Nephron (organoid): ENCODE measurements around the gene HIC1.
A peak's percentile ranks its signal among the peaks of the same experiment; 100 is the strongest.

Experiments
- H3K27ac Mint-ChIP-seq, 3 experiments: 2 replicates each; pipeline ENCODE4 v1.8.0; 2020; ENCODE audit warnings: mixed read lengths in 3 of 3, mild to moderate bottlenecking in 2 of 3, moderate library complexity in 1 of 3
- H3K27me3 Mint-ChIP-seq: 2 replicates; pipeline ENCODE4 v1.8.0; 2021; ENCODE audit warnings: low read depth, mild to moderate bottlenecking, moderate library complexity, mixed read lengths
- H3K36me3 Mint-ChIP-seq: 2 replicates; pipeline ENCODE4 v1.8.0; 2020; ENCODE audit warnings: low read depth, mixed read lengths
- H3K4me1 Mint-ChIP-seq: 2 replicates; pipeline ENCODE4 v1.8.0; 2020; ENCODE audit warnings: mixed read lengths
- H3K4me3 Mint-ChIP-seq, 3 experiments: 2 replicates each; pipeline ENCODE4 v1.8.0; 2020; ENCODE audit warnings: mild to moderate bottlenecking in 3 of 3, mixed read lengths in 3 of 3, moderate library complexity in 2 of 3
- H3K9me3 Mint-ChIP-seq: 2 replicates; pipeline ENCODE4 v1.8.0; 2020; ENCODE audit warnings: mixed read lengths
- CTCF ChIP-seq, 3 experiments: fragments of 200-600 bp; sonication (generic); IDR thresholded peaks; one replicate each; pipeline ENCODE4 v1.5.0; 2021; ENCODE audit warnings: antibody characterized with exemption in 3 of 3; ENCODE audit not compliant: unreplicated experiment in 3 of 3

Gene HIC1

GRCh38 chr17:2013994-2014317 lies 40.9 kb upstream of the HIC1 start:
- peaks cover 3% of the 10 kb centered on the region for H3K9me3 Mint-ChIP-seq
- H3K27ac Mint-ChIP-seq = no peak overlapping the region
- no peak for TF ChIP-seq CTCF (IDR thresholded peaks at IDR 0.05; ENCODE audit: unreplicated experiment in 3 of 3)
- H3K27me3 Mint-ChIP-seq = peaks cover 68% of the 10 kb centered on the region
- no peak overlapping the region for H3K4me3 Mint-ChIP-seq
- H3K4me1 Mint-ChIP-seq = peaks cover 26% of the 10 kb centered on the region
- no peaks in the 10 kb centered on the region for H3K36me3 Mint-ChIP-seq

GRCh38 chr17:2015314-2015713 lies 39.6 kb upstream of the HIC1 start:
- Mint-ChIP-seq H3K27ac (no peak overlapping the region), H3K9me3 (peaks cover 3% of the 10 kb centered on the region), H3K27me3 (peaks cover 81% of the 10 kb centered on the region), H3K36me3 (no peaks in the 10 kb centered on the region), H3K4me1 (peaks cover 26% of the 10 kb centered on the region), H3K4me3 (no peak overlapping the region)
- no peak for TF ChIP-seq CTCF (IDR thresholded peaks at IDR 0.05; ENCODE audit: unreplicated experiment in 3 of 3)

- peaks cover 3% of the 10 kb centered on the region for H3K9me3 Mint-ChIP-seq
Measured at GRCh38 chr17:2016494-2016893, 38.4 kb upstream of the HIC1 start.

GRCh38 chr17:2017274-2017941 lies 37.5 kb upstream of the HIC1 start:
- no peak for TF ChIP-seq CTCF (IDR thresholded peaks at IDR 0.05; ENCODE audit: unreplicated experiment in 3 of 3)

More at GRCh38 chr17:2016494-2016893, 38.4 kb upstream of the HIC1 start:
- Mint-ChIP-seq H3K27ac (no peak overlapping the region), H3K4me1 (peaks cover 23% of the 10 kb centered on the region), H3K4me3 (no peak overlapping the region), H3K36me3 (no peaks in the 10 kb centered on the region), H3K27me3 (peaks cover 82% of the 10 kb centered on the region)
- TF ChIP-seq CTCF (IDR thresholded peaks at IDR 0.05; ENCODE audit: unreplicated experiment in 3 of 3) = no peak

GRCh38 chr17:2018716-2019510 lies 36.0 kb upstream of the HIC1 start:
- no peak overlapping the region for H3K4me3 Mint-ChIP-seq
- H3K27me3 Mint-ChIP-seq = peaks cover 83% of the 10 kb centered on the region
- H3K9me3 Mint-ChIP-seq = peaks cover 1% of the 10 kb centered on the region
- H3K27ac Mint-ChIP-seq = no peak overlapping the region
- H3K4me1 Mint-ChIP-seq = peaks cover 11% of the 10 kb centered on the region
- no peak for TF ChIP-seq CTCF (IDR thresholded peaks at IDR 0.05; ENCODE audit: unreplicated experiment in 3 of 3)
- H3K36me3 Mint-ChIP-seq = no peaks in the 10 kb centered on the region

More at GRCh38 chr17:2017274-2017941, 37.5 kb upstream of the HIC1 start:
- Mint-ChIP-seq H3K4me1 (peaks cover 14% of the 10 kb centered on the region), H3K4me3 (no peak overlapping the region), H3K27ac (peak overlapping the region in 1 of 3 experiments; percentile 10), H3K27me3 (peaks cover 81% of the 10 kb centered on the region), H3K36me3 (no peaks in the 10 kb centered on the region), H3K9me3 (peaks cover 3% of the 10 kb centered on the region)
